Endothelial cell of hepatic sinusoid (primary cell): Measurements from ENCODE around the gene ZCCHC7.

Source experiments
- in situ Hi-C: cut with HindIII; loops from 2 replicates; pipeline ENCODE4 v1.10.0; 2017; ENCODE audit warnings: low sequenced_read_pairs

Gene ZCCHC7

GRCh38 chr9:37328556-37329227, 208.3 kb downstream of the ZCCHC7 start:
- in situ Hi-C loops, result no loop called here

GRCh38 chr9:37329576-37329975, 209.2 kb downstream of the ZCCHC7 start:
- in situ Hi-C loops, result no loop called here

- in situ Hi-C loops, result no loop called here
Observed at GRCh38 chr9:37331871-37332270, 211.5 kb downstream of the ZCCHC7 start.

- in situ Hi-C loops, result no loop called here
Observed at GRCh38 chr9:37332578-37332977, 212.2 kb downstream of the ZCCHC7 start.

- in situ Hi-C loops, result no loop called here
Observed at GRCh38 chr9:37333288-37333687, 212.9 kb downstream of the ZCCHC7 start.

- in situ Hi-C loops, result no loop called here
Observed at GRCh38 chr9:37335238-37335637, 214.9 kb downstream of the ZCCHC7 start.

GRCh38 chr9:37336150-37336549, 215.8 kb downstream of the ZCCHC7 start:
- in situ Hi-C loops, result no loop called here

GRCh38 chr9:37337301-37337890, 217.0 kb downstream of the ZCCHC7 start:
- in situ Hi-C loops, result no loop called here

- in situ Hi-C loops, result no loop called here
Observed at GRCh38 chr9:37338218-37338617, 217.8 kb downstream of the ZCCHC7 start.

- in situ Hi-C loops, result no loop called here
Observed at GRCh38 chr9:37339923-37340322, 219.5 kb downstream of the ZCCHC7 start.

- in situ Hi-C loops, result no loop called here
Observed at GRCh38 chr9:37340961-37341360, 220.6 kb downstream of the ZCCHC7 start.

GRCh38 chr9:37341704-37342103, 221.3 kb downstream of the ZCCHC7 start:
- in situ Hi-C loops, result no loop called here

- in situ Hi-C loops, result no loop called here
Observed at GRCh38 chr9:37342493-37342892, 222.1 kb downstream of the ZCCHC7 start.

GRCh38 chr9:37342895-37343294, 222.5 kb downstream of the ZCCHC7 start:
- in situ Hi-C loops, result no loop called here

GRCh38 chr9:37343724-37344123, 223.3 kb downstream of the ZCCHC7 start:
- in situ Hi-C loops, result no loop called here

GRCh38 chr9:37345038-37345437, 224.7 kb downstream of the ZCCHC7 start:
- in situ Hi-C loops, result no loop called here

- in situ Hi-C loops, result no loop called here
Observed at GRCh38 chr9:37348917-37349316, 228.5 kb downstream of the ZCCHC7 start.

GRCh38 chr9:37350486-37351190, 230.3 kb downstream of the ZCCHC7 start:
- in situ Hi-C loops, result loop anchor here (25.0 kb wide), 1 partner anchor 538 kb away; no protein-coding TSS in a partner anchor

- in situ Hi-C loops, result loop anchor here (25.0 kb wide), 1 partner anchor 541 kb away; no protein-coding TSS in a partner anchor
Observed at GRCh38 chr9:37353791-37354190, 233.4 kb downstream of the ZCCHC7 start.

GRCh38 chr9:37362430-37362829, 242.1 kb downstream of the ZCCHC7 start:
- in situ Hi-C loops, result loop anchor here (5.0 to 25.0 kb wide), 2 partner anchors 45 to 550 kb away; no protein-coding TSS in a partner anchor

- in situ Hi-C loops, result loop anchor here (5.0 to 25.0 kb wide), 2 partner anchors 44 to 551 kb away; no protein-coding TSS in a partner anchor
Observed at GRCh38 chr9:37363124-37363523, 242.8 kb downstream of the ZCCHC7 start.

GRCh38 chr9:37364136-37364535, 243.8 kb downstream of the ZCCHC7 start:
- in situ Hi-C loops, result loop anchor here (5.0 to 25.0 kb wide), 2 partner anchors 43 to 552 kb away; no protein-coding TSS in a partner anchor
